Liver (tissue), 9 donors: ENCODE measurements around the gene NAE1. TPM values are rescaled to one million over a fixed set of nuclear protein-coding genes. Genes with fewer than 3 reads are reported as not detected.

ENCODE experiments used
- DNase-seq: peaks from one replicate; pipeline ENCODE4 v3.0.0-alpha.2; 2017; ENCODE audit warnings: low spot score
- H3K27ac ChIP-seq, 2 donors: one replicate each; pipeline ENCODE4 v1.7.0; 2013; ENCODE audit warnings: inconsistent platforms in 2 of 2, low read length in 2 of 2, control low read depth in 1 of 2, low read depth in 1 of 2, mild to moderate bottlenecking in 1 of 2
- H3K27me3 ChIP-seq, 4 donors: one replicate each; pipeline versions ENCODE4 v1.6.1 to v1.7.0; 2013; ENCODE audit warnings: low read length in 3 of 4, inconsistent platforms in 1 of 4, mild to moderate bottlenecking in 1 of 4, moderate library complexity in 1 of 4; ENCODE audit not compliant: control insufficient read depth in 4 of 4, insufficient read depth in 4 of 4
- H3K36me3 ChIP-seq, 4 donors: one replicate each; pipeline versions ENCODE4 v1.6.1 to v1.7.0; 2013; ENCODE audit warnings: low read length in 3 of 4, mild to moderate bottlenecking in 3 of 4, low read depth in 1 of 4, moderate library complexity in 1 of 4; ENCODE audit not compliant: control insufficient read depth in 4 of 4, insufficient read depth in 3 of 4
- H3K4me1 ChIP-seq, 4 donors: one replicate each; pipeline versions ENCODE4 v1.6.1 to v1.7.0; 2013; ENCODE audit warnings: low read length in 3 of 4, mild to moderate bottlenecking in 3 of 4, moderate library complexity in 1 of 4; ENCODE audit not compliant: control insufficient read depth in 4 of 4, insufficient read depth in 4 of 4
- H3K4me3 ChIP-seq, 3 donors: one replicate each; pipeline versions ENCODE4 v1.6.1 to v1.7.0; 2013; ENCODE audit warnings: low read length in 3 of 3, control low read depth in 1 of 3, low read depth in 1 of 3, mild to moderate bottlenecking in 1 of 3
- H3K9ac ChIP-seq, 2 donors: one replicate each; pipeline ENCODE4 v1.7.0; 2013; ENCODE audit warnings: low read length in 2 of 2, mild to moderate bottlenecking in 2 of 2, moderate library complexity in 2 of 2, control low read depth in 1 of 2, low read depth in 1 of 2
- H3K9me3 ChIP-seq, 4 donors: one replicate each; pipeline versions ENCODE4 v1.6.1 to v1.7.0; 2013; ENCODE audit warnings: low read length in 3 of 4; ENCODE audit not compliant: control insufficient read depth in 4 of 4
- ATF3 ChIP-seq: IDR thresholded peaks from 2 replicates; pipeline ENCODE4 v1.6.1; 2016; ENCODE audit warnings: antibody characterized with exemption
- CTCF ChIP-seq: fragments of 150-350 bp; IDR thresholded peaks from 2 replicates; pipeline ENCODE4 v1.5.1; 2017; ENCODE audit warnings: improper control_type of control experiment, low read depth, low read length; ENCODE audit not compliant: missing input control
- FOXA1 ChIP-seq: IDR thresholded peaks from 2 replicates; pipeline ENCODE4 v1.6.1; 2016; ENCODE audit warnings: antibody characterized with exemption
- FOXA2 ChIP-seq: IDR thresholded peaks from 2 replicates; pipeline ENCODE4 v1.6.1; 2016; ENCODE audit warnings: antibody characterized with exemption
- GABPA ChIP-seq, 2 donors: IDR thresholded peaks in 1 of 2; conservative IDR thresholded peaks in 1 of 2; 2 replicates each; pipeline ENCODE4 v1.6.1; 2016; ENCODE audit warnings: antibody characterized with exemption in 2 of 2, mild to moderate bottlenecking in 1 of 2, moderate library complexity in 1 of 2
- HNF4A ChIP-seq, 2 donors: conservative IDR thresholded peaks; 2 replicates each; pipeline ENCODE4 v1.6.1; 2016; ENCODE audit warnings: antibody characterized with exemption in 2 of 2, mild to moderate bottlenecking in 2 of 2
- HNF4G ChIP-seq: IDR thresholded peaks from 2 replicates; pipeline ENCODE4 v1.6.1; 2016; ENCODE audit warnings: antibody characterized with exemption
- JUND ChIP-seq, 2 donors: IDR thresholded peaks; 2 replicates each; pipeline ENCODE4 v1.6.1; 2016; ENCODE audit warnings: antibody characterized with exemption in 2 of 2
- MAX ChIP-seq: IDR thresholded peaks from 2 replicates; pipeline ENCODE4 v1.6.1; 2016; ENCODE audit warnings: antibody characterized with exemption
- NR2F2 ChIP-seq: IDR thresholded peaks from 2 replicates; pipeline ENCODE4 v1.6.1; 2016; ENCODE audit warnings: antibody characterized with exemption
- RAD21 ChIP-seq, 2 donors: IDR thresholded peaks; 2 replicates each; pipeline ENCODE4 v1.6.1; 2016; ENCODE audit warnings: antibody characterized with exemption in 2 of 2, mild to moderate bottlenecking in 2 of 2
- REST ChIP-seq: IDR thresholded peaks from 2 replicates; pipeline ENCODE4 v1.6.1; 2016; ENCODE audit warnings: antibody characterized with exemption, mild to moderate bottlenecking
- SP1 ChIP-seq: IDR thresholded peaks from 2 replicates; pipeline ENCODE4 v1.6.1; 2018; ENCODE audit warnings: antibody characterized with exemption, mild to moderate bottlenecking
- TAF1 ChIP-seq: conservative IDR thresholded peaks from 2 replicates; pipeline ENCODE4 v1.6.1; 2016; ENCODE audit warnings: antibody characterized with exemption, mild to moderate bottlenecking
- ZBTB33 ChIP-seq: IDR thresholded peaks from 2 replicates; pipeline ENCODE4 v1.6.1; 2016; ENCODE audit warnings: antibody characterized with exemption
- WGBS: extraction: QIAGEN DNeasy Blood & Tissue Kit; methylation state at CpG from one replicate; pipeline ENCODE4 v1.1.7; 2013; 5-methylcytosine and 5-hydroxymethylcytosine counted together
- polyA plus RNA-seq, 2 donors: library from polyadenylated mRNA; stranded (reverse) in 1 of 2; unstranded in 1 of 2; fragments of 200-250 nt in 1 of 2; fragments of >200 nt in 1 of 2; fragmentation: Nextera tagmentation in 1 of 2; extraction: Ambion mirVana in 1 of 2; gene quantifications; one replicate each; pipeline versions ENCODE4 v1.2.1 to v1.2.3, GENCODE V29; 2013 to 2015
- total RNA-seq, 2 donors: library from RNA; depleted of rRNA; stranded (reverse); fragments of >200 nt; gene quantifications; one replicate each; pipeline ENCODE4 v1.2.3, GENCODE V29; 2014
- donor health status: healthy.
- donor health status: healthy.
- donor health status: healthy.
- donor health status: healthy.
- donor health status: healthy.

The NAE1 gene
- total and polyA plus RNA-seq, 4 donors = 12.3 to 26.4 (median 23.9) TPM

- TF ChIP-seq REST (no peak), FOXA1 (no peak), SP1 (no peak), MAX (no peak), JUND (IDR thresholded peaks at IDR 0.05) (no peak), FOXA2 (no peak), HNF4G (no peak)
Measured at GRCh38 chr16:66790130-66790733, 40.5 kb downstream of the NAE1 start (continued).

- H3K4me1 ChIP-seq = no peaks in the 10 kb centered on the region
- no peak overlapping the region for H3K4me3 ChIP-seq
- no peak overlapping the region for H3K27ac ChIP-seq
- no peaks in the 10 kb centered on the region for H3K27me3 ChIP-seq
- no peak overlapping the region for H3K9ac ChIP-seq
- TF ChIP-seq JUND (IDR thresholded peaks at IDR 0.05) (no peak), ATF3 (no peak), RAD21 (IDR thresholded peaks at IDR 0.05) (no peak), FOXA1 (no peak), ZBTB33 (no peak), HNF4A (conservative IDR thresholded peaks at IDR 0.05) (no peak), NR2F2 (no peak), FOXA2 (no peak), TAF1 (no peak), CTCF (no peak), REST (no peak), GABPA (IDR thresholded peaks at IDR 0.05 in 1 of 2, conservative IDR thresholded peaks at IDR 0.05 in 1 of 2) (no peak)
- H3K9me3 ChIP-seq = no peaks in the 10 kb centered on the region
- 49% methylated on average over 2 of the region's 2 CpGs for WGBS
- H3K36me3 ChIP-seq = no peaks in the 10 kb centered on the region
- no peak for DNase-seq
Measured at GRCh38 chr16:66787427-66787826, 43.3 kb downstream of the NAE1 start.
